Left lung (tissue), 10 donors: ENCODE data around the gene ZBTB38. TPM values are rescaled to one million over a fixed set of nuclear protein-coding genes. Genes with fewer than 3 reads are reported as not detected.

Experiments used
- ATAC-seq: fragments of 200-7000 bp; cut with Tn5 transposase; one replicate; pipeline ENCODE4 v1.9.1; 2020; ENCODE audit warnings: moderate library complexity
- DNase-seq, 4 donors: peaks; one replicate each; pipeline ENCODE4 v3.0.0-alpha.2; 2013 to 2020
- H3K27ac ChIP-seq, 2 donors: fragments of 200-600 bp; sonication (generic) in 1 of 2; one replicate each; pipeline versions ENCODE4 v1.5.0 to v1.8.0; 2020 to 2021
- H3K27me3 ChIP-seq, 2 donors: fragments of 200-600 bp; sonication (generic) in 1 of 2; one replicate each; pipeline versions ENCODE4 v1.5.0 to v1.8.0; 2020 to 2021
- H3K36me3 ChIP-seq, 2 donors: fragments of 200-600 bp; sonication (generic) in 1 of 2; one replicate each; pipeline versions ENCODE4 v1.5.0 to v1.8.0; 2020 to 2021
- H3K4me1 ChIP-seq, 2 donors: fragments of 200-600 bp; one replicate each; pipeline ENCODE4 v1.8.0; 2021
- H3K4me3 ChIP-seq, 2 donors: fragments of 200-600 bp; sonication (generic) in 1 of 2; one replicate each; pipeline versions ENCODE4 v1.5.0 to v1.8.0; 2020 to 2021; ENCODE audit warnings: mild to moderate bottlenecking in 1 of 2
- H3K9me3 ChIP-seq, 2 donors: fragments of 200-600 bp; sonication (generic) in 1 of 2; one replicate each; pipeline versions ENCODE4 v1.5.0 to v1.8.0; 2020 to 2021
- CTCF ChIP-seq, 2 donors: fragments of 200-600 bp; sonication (generic) in 1 of 2; IDR thresholded peaks; one replicate each; pipeline versions ENCODE4 v1.5.0 to v1.8.0; 2021; ENCODE audit warnings: antibody characterized with exemption in 2 of 2
- intact Hi-C, 2 donors: fragments of 100-400 bp; cut with DNase I; formaldehyde crosslinking; loops; one replicate each; pipeline versions ENCODE4 v1.11.2 to v1.14.2; 2022
- polyA plus RNA-seq, 6 donors: library from polyadenylated mRNA; unstranded; fragments of 120-200 nt; gene quantifications; one replicate each; pipeline ENCODE4 v1.2.1, GENCODE V29; 2013; ENCODE audit not compliant: insufficient read length in 6 of 6
- total RNA-seq, 2 donors: library from RNA; stranded (reverse); fragmentation: NEBNext Ultra II Directional; extraction: Animal tissue kit (Norgen Biotek cat#: 25700); gene quantifications; one replicate each; pipeline ENCODE4 v1.2.1, GENCODE V29; 2021
- donor health status: DM: no; HTN: yes; CAD: no.
- donor health status: DM: no; HTN: no; CAD: no.

The ZBTB38 gene
- total and polyA plus RNA-seq, 8 donors = 71.7 to 91.4 (median 82.6) TPM

GRCh38 chr3:141401573-141402475, 33.5 kb downstream of the ZBTB38 start:
- H3K27me3 ChIP-seq = no peaks in the 10 kb centered on the region
- intact Hi-C loops = no loop called here
- H3K4me3 ChIP-seq = peak overlapping the region; percentile 57 to 68
- DNase-seq (peak in 2 of 4 donors; percentile 56 to 91), ATAC-seq (peak; percentile 64)
- H3K27ac ChIP-seq = peak overlapping the region; percentile 90 to 99
- peaks cover 0 to 31% of the 10 kb centered on the region in 2 donors for H3K36me3 ChIP-seq
- peaks cover 10 to 53% of the 10 kb centered on the region in 2 donors for H3K4me1 ChIP-seq
- no peak for TF ChIP-seq CTCF (IDR thresholded peaks at IDR 0.05)
- H3K9me3 ChIP-seq = peaks cover 0 to 2% of the 10 kb centered on the region in 2 donors

DNA sequence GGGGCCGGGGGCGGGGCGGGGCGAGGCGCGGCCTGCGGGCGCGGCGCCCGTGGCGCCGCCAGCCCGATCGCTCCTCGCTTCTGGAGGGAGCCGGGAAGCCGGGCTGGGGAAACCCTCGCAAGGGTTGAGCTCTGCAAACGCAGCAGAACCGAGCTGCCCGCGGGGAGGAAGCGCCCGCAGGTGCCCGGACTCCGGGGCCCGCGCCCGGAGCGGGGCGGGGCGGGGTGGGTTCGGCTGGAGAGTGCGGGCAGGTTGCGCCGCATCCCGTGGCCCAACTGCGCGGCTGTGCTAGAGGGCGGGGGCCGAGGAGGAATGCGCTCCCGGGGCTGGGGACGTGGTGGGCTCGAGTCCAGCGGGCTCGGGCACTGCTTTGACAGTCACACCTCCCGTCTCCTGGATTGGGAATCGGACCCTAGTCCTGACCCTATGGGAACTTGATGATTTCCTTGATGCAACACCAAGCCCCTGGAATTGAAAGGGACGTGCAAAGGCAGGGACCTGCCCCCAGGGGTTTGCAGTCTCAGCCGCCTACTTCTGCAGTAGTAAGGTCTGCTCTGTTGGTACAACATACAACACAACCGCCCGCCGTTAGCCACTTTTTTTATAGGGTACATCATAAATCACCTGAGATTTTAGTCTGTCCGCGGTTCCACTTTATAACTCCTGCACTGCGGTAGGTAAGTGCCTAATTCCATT, 34.3 kb downstream of the ZBTB38 start:
- peaks cover 0 to 31% of the 10 kb centered on the region in 2 donors for H3K36me3 ChIP-seq
- DNase-seq (peak; percentile 66 to 92 (median 72)), ATAC-seq (peak; percentile 82)
- no peaks in the 10 kb centered on the region for H3K27me3 ChIP-seq
- H3K9me3 ChIP-seq = no peaks in the 10 kb centered on the region
- H3K4me3 ChIP-seq = peak overlapping the region; percentile 57 to 68
- peaks cover 10 to 61% of the 10 kb centered on the region in 2 donors for H3K4me1 ChIP-seq
- no peak for TF ChIP-seq CTCF (IDR thresholded peaks at IDR 0.05)
- intact Hi-C loops = no loop called here
- H3K27ac ChIP-seq = peak overlapping the region; percentile 90 to 99

GRCh38 chr3:141403576-141403975, 35.3 kb downstream of the ZBTB38 start:
- Histone ChIP-seq H3K4me3 (peak overlapping the region in 1 of 2 donors; percentile 68), H3K9me3 (no peaks in the 10 kb centered on the region), H3K36me3 (peaks cover 0 to 33% of the 10 kb centered on the region in 2 donors), H3K27me3 (no peaks in the 10 kb centered on the region), H3K27ac (peak overlapping the region; percentile 90 to 99), H3K4me1 (peaks cover 10 to 62% of the 10 kb centered on the region in 2 donors)
- no peak for TF ChIP-seq CTCF (IDR thresholded peaks at IDR 0.05)
- ATAC-seq = no peak
- intact Hi-C loops = no loop called here
- no peak for DNase-seq

- ATAC-seq (no peak), DNase-seq (no peak)
- Histone ChIP-seq H3K9me3 (no peaks in the 10 kb centered on the region), H3K36me3 (peaks cover 0 to 40% of the 10 kb centered on the region in 2 donors), H3K4me3 (no peak overlapping the region), H3K27ac (peak overlapping the region in 1 of 2 donors; percentile 7), H3K4me1 (peaks cover 22 to 66% of the 10 kb centered on the region in 2 donors), H3K27me3 (no peaks in the 10 kb centered on the region)
- TF ChIP-seq CTCF (IDR thresholded peaks at IDR 0.05) = no peak
- intact Hi-C loops = no loop called here
These were observed 36.7 kb downstream of the ZBTB38 start for GRCh38 chr3:141405025-141405424.

DNA sequence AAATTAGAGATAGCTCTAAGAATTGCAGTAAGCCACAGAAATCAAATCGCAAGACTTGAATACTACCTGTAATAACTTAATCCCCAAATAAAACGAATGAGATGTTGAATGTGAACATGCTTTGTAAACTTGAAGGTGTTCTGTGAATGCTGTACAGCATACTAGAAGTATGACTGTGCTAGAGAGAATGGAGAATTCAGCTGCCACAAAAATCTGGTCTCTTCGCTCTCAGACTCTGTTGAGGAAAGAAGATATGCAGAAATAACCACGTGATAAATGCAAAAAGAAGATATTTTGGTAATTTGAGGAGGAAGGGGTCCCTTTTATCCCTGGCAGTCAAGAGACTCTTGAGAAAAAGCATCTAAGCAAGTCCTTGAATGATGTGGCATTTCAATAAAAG, 37.3 kb downstream of the ZBTB38 start:
- Histone ChIP-seq H3K9me3 (no peaks in the 10 kb centered on the region), H3K4me1 (peaks cover 28 to 66% of the 10 kb centered on the region in 2 donors), H3K27ac (peak overlapping the region; percentile 7 to 57), H3K36me3 (peaks cover 0 to 40% of the 10 kb centered on the region in 2 donors), H3K4me3 (no peak overlapping the region), H3K27me3 (no peaks in the 10 kb centered on the region)
- TF ChIP-seq CTCF (IDR thresholded peaks at IDR 0.05) = no peak
- DNase-seq = no peak
- ATAC-seq = no peak
- intact Hi-C loops = no loop called here
